ENCODE measurements around the gene PPT1.

DNA sequence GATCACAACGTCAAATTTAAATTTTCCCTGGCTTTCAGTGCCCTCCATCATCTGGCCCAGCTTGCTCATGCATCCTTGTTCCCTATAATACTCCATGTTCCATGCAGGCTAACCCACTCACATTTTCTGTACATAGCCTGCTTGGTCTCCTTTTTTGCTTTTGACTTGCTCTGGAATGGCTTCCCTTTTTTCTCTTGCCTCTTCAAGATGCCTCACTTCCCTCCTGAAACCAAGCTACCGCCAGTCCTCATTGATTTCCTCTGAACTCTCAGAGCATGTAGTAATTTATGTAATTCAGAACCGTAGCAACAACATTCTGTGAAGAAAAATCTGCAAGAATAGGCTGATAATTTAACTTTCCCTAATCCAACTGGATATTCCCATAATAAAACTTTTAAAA is 46.2 kb downstream of the PPT1 start:
- TF ChIP-seq, protein P1, sequence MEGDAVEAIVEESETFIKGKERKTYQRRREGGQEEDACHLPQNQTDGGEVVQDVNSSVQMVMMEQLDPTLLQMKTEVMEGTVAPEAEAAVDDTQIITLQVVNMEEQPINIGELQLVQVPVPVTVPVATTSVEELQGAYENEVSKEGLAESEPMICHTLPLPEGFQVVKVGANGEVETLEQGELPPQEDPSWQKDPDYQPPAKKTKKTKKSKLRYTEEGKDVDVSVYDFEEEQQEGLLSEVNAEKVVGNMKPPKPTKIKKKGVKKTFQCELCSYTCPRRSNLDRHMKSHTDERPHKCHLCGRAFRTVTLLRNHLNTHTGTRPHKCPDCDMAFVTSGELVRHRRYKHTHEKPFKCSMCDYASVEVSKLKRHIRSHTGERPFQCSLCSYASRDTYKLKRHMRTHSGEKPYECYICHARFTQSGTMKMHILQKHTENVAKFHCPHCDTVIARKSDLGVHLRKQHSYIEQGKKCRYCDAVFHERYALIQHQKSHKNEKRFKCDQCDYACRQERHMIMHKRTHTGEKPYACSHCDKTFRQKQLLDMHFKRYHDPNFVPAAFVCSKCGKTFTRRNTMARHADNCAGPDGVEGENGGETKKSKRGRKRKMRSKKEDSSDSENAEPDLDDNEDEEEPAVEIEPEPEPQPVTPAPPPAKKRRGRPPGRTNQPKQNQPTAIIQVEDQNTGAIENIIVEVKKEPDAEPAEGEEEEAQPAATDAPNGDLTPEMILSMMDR (IDR thresholded peaks at IDR 0.05; ENCODE audit: insufficient read depth, low read length), result no peak
- TF ChIP-seq REST (IDR thresholded peaks at IDR 0.05; ENCODE audit: insufficient replicate concordance, low read depth), result no peak
